GM19463 (cell line): ENCODE measurements around the gene GPR6.

Experiments used
- ATAC-seq: cut with Tn5 transposase; IDR thresholded peaks from one replicate; pipeline ENCODE4 v1.9.1; 2021; ENCODE audit warnings: mild to moderate bottlenecking, moderate library complexity; ENCODE audit not compliant: unreplicated experiment

GPR6 gene

DNA sequence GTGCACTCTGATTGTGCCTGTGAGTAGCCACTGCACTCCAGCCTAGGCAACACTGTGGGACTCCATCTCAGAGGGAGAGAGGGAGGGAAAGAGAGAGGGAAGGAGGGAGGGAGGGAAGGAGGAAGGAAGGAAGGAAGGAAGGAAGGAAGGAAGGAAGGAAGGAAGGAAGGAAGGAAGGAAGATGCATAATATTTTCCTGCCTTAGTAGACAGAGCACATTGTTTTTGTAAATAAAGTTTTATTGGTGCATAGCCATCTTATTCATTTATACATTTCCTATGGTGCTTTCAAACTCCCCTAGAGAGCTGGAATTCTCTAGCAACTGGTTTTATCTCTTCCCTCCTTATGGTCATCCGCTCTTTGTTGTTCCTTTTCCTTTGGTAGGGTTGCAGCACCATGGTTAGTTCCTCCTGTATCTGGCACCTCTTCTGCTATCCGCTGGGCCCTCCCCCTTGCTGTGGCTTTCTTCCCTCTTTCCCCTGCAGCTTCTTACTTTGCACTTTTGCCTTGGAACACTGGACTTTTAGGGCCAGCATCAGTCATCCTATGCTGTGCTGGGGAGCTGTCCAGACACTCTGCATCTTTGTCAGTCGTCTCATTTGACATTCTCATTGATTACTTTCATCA is 20.2 kb downstream of the GPR6 start:
- no peak for ATAC-seq

DNA sequence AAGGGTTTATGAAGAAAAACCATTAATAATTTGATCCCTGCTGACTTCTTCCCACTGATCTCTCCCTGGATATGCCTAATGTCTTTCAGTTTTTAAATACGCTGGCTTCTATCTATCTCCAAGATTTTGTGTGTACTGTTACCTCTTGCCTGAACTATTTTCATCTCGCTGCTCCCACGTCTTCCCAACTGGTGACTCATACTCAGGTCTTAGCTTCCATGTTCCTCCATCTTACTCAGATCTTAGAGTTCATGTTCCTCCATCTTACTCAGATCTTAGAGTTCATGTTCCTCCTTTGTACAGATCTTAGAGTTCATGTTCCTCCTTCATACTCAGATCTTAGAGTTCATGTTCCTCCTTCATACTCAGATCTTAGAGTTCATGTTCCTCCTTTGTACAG is 21.6 kb downstream of the GPR6 start:
- ATAC-seq, result no peak

DNA sequence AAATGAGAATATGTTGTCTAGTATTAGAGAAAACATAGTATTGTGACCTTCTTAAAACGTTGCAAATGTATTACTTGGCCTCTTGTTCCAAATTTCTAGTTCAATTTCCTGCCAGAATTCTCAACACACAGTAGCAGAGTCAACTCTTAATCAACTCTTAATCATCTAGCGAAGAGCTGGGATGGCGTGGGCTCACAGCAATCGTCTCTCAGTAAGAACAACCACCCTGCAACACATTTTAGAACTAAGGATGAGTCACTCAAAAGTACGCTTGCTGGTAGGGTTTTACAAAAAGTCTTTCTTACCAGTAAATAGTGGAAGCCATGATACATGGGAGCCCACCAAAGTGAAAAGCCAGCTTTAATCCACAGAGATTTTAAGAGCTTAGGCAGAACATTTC is 24.6 kb downstream of the GPR6 start:
- no peak for ATAC-seq

DNA sequence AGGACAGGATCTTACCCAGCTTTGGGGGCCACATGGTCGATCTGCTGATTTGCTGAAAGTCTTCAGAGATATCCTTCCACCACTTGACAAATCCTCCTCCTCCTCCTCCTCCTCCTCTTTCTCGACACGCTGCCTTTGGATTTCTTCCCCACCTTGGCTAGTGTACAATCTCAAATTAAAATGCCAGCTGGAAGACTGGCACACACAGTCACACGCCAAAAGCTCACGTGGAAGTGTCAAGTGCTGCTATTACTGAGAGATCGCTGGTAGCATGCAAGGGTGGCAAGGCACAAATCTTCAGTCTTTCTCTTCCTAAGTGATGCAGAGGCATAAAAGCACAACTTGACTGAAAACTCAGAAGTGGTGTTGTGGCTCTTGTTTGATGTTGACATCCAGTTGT is 35.3 kb downstream of the GPR6 start:
- ATAC-seq, result no peak

DNA sequence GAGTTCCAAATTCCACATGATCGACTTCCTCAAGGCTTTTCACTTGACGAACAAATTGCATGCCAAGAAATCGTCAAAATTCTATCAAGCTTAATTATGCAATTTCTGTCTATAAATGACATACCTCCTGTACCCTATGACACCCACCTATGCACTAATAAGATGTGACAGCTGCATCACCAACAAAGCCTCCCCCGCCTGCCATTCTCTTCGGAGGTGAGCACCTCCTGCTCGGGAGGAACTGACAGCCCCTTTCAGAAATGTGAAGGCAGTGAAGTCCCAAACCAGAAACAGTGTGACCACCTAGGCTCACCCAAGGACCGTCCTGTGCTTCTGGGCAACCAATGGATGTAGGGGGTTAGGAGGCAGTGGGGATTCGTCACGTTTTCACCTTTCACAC is 37.1 kb downstream of the GPR6 start:
- ATAC-seq, result no peak

DNA sequence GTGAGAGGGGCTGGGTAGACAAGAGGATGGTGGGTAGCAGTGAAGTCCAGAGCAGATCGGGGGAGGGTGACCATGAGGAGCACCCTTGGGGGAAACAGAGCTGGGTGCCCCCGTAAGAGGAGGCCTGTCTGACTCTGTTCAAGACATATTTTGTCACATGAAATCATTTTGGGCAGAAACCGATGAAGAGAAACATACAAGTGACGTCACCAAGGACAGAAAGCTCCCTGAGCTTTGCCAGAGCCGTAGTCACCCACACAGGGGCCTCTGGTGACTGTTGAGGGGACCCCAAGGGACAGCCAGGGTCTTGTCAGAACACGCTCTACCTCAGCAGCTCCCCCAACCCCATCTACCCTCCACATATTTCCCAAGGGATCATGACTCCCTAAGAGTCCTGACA is 39.2 kb downstream of the GPR6 start:
- ATAC-seq, result no peak

DNA sequence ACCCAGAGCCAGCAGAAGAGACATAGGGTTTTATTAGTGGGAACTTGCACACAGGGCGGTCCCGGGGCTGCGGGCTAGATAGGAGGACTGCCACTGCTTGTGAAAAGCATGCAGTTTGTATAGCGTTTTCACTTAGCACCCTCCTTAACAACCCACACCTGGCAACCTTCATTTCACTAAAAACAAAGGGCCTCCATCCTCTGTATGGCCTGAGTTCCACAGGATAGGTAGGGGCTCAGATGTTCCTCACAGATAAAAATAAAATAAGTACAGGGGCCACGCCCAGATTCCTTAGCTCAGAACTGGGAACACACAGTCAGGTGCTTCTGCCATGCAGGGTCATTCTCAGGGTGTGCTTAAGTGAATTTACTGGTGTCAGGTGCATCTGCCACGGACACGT is 39.8 kb downstream of the GPR6 start:
- ATAC-seq, result no peak

DNA sequence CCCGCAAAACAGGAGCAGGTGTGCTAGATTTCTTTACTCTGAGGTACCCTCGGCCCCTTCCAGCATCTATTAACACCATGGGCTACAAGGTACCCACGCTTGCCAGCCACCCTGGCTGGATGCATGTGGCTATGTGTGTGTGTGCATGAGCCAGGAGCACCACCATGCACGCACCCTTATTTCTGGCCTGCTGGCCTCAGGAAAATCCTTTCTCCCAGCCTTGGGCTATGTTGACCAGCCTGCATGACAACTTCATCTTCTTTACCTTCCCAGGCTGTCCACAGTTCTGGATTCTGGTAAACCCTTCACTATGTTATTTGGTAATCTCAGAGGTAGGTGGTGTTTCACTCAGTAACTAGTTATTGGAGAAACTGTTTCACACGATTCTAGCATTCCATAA is 40.4 kb downstream of the GPR6 start:
- ATAC-seq, result no peak

DNA sequence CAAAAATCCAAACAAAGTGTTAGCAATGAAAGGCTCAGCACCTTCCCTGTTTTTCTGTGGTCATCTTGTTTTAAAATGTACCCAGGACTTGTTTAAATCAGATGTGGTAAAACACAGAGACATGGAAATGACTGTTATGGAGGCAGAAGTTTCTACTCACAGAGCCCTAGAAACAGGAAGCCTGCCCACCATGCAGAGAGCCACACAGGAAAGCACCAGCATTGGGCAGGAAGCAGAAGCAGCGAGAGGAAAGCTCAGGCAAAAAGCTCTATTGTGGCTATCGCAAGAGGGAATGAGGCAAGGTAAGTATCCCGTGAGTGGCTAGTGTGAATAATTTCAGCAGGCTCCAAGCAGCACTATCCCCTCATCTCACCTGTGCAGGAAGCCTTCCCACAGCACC is 42.8 kb downstream of the GPR6 start:
- ATAC-seq, result no peak

DNA sequence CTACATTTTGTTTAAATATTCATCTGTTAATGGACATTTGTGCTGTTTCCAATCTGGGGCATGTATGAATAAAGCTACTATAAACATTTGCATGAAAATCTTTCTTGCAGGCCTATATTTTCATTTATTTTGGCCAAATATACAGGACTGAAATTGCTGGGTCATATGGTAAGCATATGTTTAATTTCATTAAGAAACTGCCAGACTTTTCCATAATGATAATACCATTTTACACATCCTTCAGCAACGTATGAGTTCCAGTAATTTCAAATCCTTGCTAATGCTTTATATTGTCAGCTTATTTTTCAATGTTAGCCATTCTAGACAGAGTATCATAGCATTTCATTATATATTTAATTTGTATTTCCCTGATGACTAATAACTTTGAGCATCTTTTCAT is 51.0 kb downstream of the GPR6 start:
- no peak for ATAC-seq
